Memory B cell (primary cell): Measurements from ENCODE around the gene LRMDA.
"Not testable (repeated sequence)": the region's sequence is repeated elsewhere in the genome, so short reads cannot be mapped to it uniquely, and the experiment has no call there.

Experiments used
- ATAC-seq: fragments of 150-1000 bp; cut with Tn5 transposase; 2 replicates; pipeline ENCODE4 v1.10.0; 2021; ENCODE audit warnings: low read depth, mild to moderate bottlenecking, moderate library complexity
- DNase-seq, 2 donors: peaks; one replicate each; pipeline ENCODE4 v3.0.0; 2022; ENCODE audit warnings: low spot score in 2 of 2
- H3K27ac Mint-ChIP-seq: one replicate; pipeline ENCODE4 v1.8.0; 2022; ENCODE audit warnings: mild to moderate bottlenecking, moderate library complexity, mixed read lengths
- H3K27me3 Mint-ChIP-seq: one replicate; pipeline ENCODE4 v1.8.0; 2022; ENCODE audit warnings: mixed read lengths
- H3K36me3 Mint-ChIP-seq: one replicate; pipeline ENCODE4 v1.8.0; 2022; ENCODE audit warnings: mild to moderate bottlenecking, mixed read lengths
- H3K4me1 Mint-ChIP-seq: one replicate; pipeline ENCODE4 v1.8.0; 2022; ENCODE audit warnings: mixed read lengths
- H3K4me3 Mint-ChIP-seq: one replicate; pipeline ENCODE4 v1.8.0; 2022; ENCODE audit warnings: mild to moderate bottlenecking, moderate library complexity, mixed read lengths
- H3K9me3 Mint-ChIP-seq: one replicate; pipeline ENCODE4 v1.8.0; 2022; ENCODE audit warnings: mixed read lengths

Gene LRMDA

DNA sequence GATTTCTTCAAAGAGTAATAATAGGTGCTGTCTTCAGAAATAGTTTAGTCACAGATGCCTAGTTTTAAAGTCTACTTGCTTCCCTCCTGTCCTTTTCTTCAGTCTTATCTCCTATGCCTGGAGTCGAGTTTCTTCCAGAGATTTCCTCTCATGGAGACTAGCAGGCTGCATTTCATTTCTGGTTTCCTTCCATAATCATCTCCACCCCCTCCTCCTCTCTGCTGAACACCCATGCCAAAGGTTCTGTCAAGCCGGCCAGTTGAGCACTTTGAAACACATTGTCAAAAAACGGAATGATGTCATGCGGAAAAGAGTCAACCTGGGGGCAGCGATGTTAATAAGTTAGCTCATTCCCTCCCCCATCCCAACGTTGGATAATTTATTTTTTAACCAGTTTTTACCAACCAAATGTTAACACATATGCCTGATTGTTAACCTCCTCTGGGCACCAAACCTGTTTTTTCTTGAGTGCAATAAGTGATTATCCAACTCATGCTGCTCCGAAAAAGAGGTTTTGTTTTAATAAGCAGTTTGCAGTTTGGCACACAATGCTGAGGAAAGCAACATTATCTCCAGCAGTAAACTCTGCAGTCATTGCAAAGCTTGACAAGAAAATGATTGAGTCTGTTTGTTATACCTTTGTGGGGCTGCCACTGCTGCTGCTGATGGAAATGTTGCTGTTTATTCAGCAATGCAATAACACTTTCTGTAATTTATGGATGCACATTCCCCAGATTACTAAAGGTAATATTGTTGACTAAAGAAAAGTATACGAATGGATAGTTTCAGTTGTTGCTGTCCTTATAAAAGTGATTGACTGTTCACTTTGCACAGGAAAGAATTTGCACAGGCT is 161.6 kb downstream of the LRMDA start:
- DNase-seq (no peak), ATAC-seq (no peak)
- H3K4me1 Mint-ChIP-seq: no peaks in the 10 kb centered on the region
- no peaks in the 10 kb centered on the region for H3K36me3 Mint-ChIP-seq
- H3K27me3 Mint-ChIP-seq: peaks cover 5% of the 10 kb centered on the region
- no peak overlapping the region for H3K27ac Mint-ChIP-seq
- H3K9me3 Mint-ChIP-seq: peaks cover under 1% of the 10 kb centered on the region
- H3K4me3 Mint-ChIP-seq: no peak overlapping the region

DNA sequence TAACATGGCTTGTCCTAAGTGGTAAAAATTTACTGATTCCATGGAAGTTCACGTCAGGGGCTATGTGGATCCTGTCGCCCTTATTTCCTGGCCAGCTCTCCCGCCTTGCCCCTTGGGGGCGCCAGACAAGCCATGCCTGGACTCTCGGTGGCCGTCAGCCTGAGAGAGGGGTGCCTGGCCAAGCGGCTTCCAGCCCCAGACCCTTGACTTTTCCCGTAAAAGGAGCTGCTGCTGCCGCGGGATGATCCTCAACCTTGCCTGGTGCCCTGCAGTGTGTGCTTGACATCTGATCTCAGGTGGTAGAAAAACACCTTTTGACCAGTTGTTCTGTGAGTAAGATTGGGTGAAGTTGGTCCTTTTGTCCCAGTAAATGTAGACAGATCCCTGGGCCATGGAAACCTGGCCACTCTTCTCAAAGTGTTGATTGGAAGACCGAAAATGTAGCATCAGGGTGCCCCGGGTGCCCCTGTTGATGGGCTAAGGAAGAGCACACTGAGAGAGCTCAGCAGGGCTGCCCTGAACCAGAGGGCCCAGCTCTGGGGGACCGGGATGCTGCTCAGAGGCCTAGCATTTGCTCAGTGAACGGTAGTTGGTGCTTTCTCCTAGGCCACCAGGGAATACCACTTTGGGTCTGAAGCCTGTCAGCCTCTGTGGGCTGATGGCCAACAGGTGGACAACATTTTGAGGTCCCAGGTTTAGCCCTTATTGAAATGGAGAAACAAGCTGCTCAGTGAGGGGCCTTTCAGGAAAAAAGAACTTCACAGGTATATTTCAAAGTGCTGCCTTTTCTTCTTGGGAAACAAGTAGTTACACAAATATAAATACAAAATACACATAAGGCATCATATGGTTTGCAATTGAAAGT is 162.5 kb downstream of the LRMDA start:
- Mint-ChIP-seq H3K9me3 (no peaks in the 10 kb centered on the region), H3K4me1 (no peaks in the 10 kb centered on the region), H3K36me3 (no peaks in the 10 kb centered on the region), H3K4me3 (no peak overlapping the region), H3K27me3 (peaks cover 5% of the 10 kb centered on the region), H3K27ac (no peak overlapping the region)
- ATAC-seq (no peak), DNase-seq (no peak)

DNA sequence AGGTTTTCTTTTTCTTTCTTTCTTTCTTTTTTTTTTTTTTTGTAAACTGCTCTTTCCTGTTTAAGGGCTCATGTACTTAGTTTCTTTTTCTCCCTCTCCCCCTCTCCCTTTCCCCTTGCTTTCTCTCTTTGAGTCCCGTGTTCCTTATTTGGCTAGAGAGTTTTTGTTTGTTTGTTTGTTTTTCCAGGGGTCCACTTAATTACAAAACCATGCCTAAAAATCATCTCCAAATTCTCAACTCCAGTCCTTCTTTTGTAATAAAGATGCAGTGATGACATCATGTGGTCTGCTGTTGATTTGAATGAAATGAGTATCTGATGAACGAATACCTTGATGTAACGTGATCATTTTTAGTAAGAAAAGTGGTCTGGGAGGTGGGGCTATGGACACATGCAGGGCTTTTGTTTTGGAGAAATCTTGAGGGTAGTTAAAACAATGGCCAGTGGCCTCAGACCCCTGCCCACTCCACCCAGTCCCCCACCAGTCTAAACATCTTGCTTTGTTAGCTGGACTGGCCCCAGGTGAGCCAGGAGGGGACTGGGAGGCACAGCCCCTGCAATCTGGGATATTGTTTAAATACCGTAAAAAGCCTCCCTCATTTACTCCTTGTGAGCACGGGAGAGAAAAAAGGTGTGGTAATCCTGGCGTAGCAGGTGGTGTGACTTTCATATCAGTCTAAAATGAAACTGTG is 165.7 kb downstream of the LRMDA start:
- Mint-ChIP-seq H3K4me3 (no peak overlapping the region), H3K27me3 (peaks cover 2% of the 10 kb centered on the region), H3K36me3 (no peaks in the 10 kb centered on the region), H3K9me3 (no peaks in the 10 kb centered on the region), H3K27ac (no peak overlapping the region), H3K4me1 (no peaks in the 10 kb centered on the region)
- ATAC-seq (no peak), DNase-seq (no peak)

DNA sequence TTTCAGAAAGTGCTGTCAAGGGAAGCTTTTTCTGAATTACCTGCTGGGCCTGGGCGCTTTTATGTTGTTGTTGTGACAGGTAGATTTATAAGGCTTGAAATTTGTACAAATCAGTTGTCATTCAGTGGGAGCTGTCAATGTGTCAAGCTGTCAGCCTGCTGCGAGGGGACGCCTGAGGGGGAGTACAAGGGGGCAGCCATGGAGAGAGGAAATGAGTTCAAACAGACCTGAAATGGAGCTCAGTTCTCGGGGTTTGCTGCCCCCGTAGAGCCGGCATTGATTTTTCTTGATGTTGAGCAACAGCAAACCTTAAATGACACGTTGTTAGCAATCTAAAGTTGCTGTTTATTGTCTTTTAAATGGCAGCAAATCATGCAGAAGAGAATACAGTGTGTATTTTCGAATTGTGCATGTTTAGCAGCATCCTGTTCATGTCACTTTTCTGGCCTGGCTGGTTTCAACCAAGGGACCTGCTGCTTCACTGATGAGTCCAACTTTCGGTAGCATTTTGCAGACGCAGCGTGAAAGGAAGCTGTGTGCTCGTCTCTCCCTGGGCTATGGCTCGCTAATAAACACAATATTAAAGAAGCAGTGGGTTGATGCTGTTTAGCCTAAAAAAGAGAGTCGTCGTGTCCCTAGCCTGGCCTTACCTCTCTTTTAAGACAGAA is 166.5 kb downstream of the LRMDA start:
- Mint-ChIP-seq H3K9me3 (no peaks in the 10 kb centered on the region), H3K27ac (no peak overlapping the region)
- no peak for ATAC-seq

DNA sequence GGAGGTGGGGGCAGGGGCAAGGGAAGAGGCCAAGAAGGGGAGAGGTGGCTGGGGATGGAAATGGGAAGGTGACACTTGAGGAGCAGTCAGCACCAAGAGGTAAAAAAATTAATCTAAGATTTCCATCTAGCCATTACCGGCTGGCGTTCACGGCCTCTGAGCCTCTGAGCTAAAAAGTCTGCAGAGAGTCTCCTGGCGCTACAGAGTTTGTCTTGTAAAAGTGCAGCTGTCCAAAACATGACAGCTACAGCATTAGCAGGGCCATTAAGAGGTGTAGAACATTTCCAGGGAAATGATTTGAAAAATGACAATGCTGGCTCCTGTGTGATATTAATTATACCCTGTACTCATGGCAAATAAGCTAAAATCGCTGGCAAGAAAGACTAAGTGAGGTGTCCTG is 167.6 kb downstream of the LRMDA start:
- Mint-ChIP-seq H3K27ac (no peak overlapping the region), H3K9me3 (no peaks in the 10 kb centered on the region), H3K27me3 (peaks cover 2% of the 10 kb centered on the region), H3K4me3 (no peak overlapping the region), H3K36me3 (no peaks in the 10 kb centered on the region), H3K4me1 (no peaks in the 10 kb centered on the region)
- ATAC-seq (no peak), DNase-seq (no peak)

More for the DNA sequence above, 166.5 kb downstream of the LRMDA start:
- no peak for DNase-seq
- Mint-ChIP-seq H3K36me3 (no peaks in the 10 kb centered on the region), H3K4me1 (no peaks in the 10 kb centered on the region), H3K4me3 (no peak overlapping the region), H3K27me3 (peaks cover 2% of the 10 kb centered on the region)

DNA sequence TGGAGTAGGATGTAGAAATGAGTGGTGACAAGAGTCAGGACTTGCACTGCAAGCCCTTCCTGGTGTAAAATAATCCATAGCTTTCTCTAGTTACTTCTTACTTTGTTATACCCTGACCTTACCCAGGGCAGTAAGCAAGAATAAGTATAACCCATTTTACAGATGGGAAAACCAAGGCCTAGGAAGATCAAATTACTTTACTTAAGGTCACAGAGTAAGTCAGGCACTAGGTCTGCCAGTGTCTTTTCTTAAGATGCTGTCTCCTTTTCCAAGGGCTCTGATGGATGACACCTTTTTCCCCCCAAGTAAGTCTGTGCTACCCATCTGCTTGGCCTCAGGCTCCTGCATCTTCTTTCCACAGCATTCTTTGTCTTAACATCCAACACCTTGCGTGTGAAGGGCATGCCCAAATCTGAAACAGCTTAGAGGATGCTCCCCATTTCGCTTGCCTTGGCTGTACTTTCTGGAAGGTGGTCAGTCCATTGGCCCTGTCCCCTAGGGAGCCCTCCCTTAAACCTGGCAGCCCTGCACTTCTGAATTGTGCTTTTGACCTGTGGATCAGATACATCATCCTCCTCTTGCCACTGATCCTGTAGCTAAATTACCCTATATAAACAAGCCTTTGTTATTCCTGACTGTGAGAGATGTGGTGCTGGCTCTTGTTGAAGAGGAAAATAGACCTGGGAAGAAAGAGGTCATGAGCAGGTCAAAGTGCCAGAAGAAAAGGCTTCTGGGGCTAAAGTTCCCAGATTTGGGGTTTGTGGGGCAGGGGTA is 168.6 kb downstream of the LRMDA start:
- ATAC-seq (no peak), DNase-seq (no peak)
- Mint-ChIP-seq H3K4me1 (no peaks in the 10 kb centered on the region), H3K9me3 (no peaks in the 10 kb centered on the region), H3K36me3 (no peaks in the 10 kb centered on the region), H3K27me3 (peaks cover 2% of the 10 kb centered on the region), H3K27ac (no peak overlapping the region), H3K4me3 (no peak overlapping the region)

DNA sequence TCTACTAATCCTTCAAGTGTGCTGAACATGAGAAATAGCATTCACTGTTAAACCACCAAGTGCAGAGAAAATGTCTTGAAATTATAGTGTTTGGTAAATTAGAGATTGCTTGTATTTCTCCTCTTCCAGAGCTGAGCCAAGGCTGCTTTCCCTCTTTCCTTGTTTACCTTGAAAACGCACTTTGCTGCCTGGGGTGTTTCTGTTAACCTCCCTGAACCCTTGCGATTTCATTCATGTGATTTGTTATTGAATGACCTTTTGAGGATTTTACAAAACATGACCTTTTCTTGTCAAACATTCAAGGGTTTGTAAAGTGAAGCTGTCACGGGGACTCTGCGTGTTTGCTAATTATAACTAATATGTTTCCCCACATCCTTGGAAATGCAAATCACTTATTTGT is 169.4 kb downstream of the LRMDA start:
- ATAC-seq (no peak), DNase-seq (no peak)
- H3K4me3 Mint-ChIP-seq: no peak overlapping the region
- no peaks in the 10 kb centered on the region for H3K4me1 Mint-ChIP-seq
- H3K36me3 Mint-ChIP-seq: no peaks in the 10 kb centered on the region
- peaks cover 2% of the 10 kb centered on the region for H3K27me3 Mint-ChIP-seq
- H3K27ac Mint-ChIP-seq: no peak overlapping the region
- H3K9me3 Mint-ChIP-seq: no peaks in the 10 kb centered on the region

DNA sequence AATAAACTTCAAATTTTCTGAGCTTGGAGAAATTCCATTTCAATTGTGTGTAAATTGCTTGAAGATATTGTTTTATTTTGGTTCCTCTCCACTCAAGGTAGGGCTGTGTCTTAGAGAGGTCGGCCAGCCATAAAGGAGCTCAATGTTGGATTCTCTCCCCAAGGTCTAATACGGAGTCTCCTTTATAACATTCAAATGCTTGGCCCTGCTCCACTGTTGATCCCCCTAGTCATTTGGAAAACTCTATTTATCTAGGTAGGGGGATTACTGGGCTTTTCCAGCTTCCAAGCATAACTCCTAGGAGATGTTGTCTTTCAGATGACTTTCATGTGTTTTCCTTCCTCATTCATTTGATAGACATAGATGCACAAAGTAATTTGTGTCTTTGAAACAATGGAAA is 170.9 kb downstream of the LRMDA start:
- H3K4me3 Mint-ChIP-seq: no peak overlapping the region
- no peaks in the 10 kb centered on the region for H3K4me1 Mint-ChIP-seq
- ATAC-seq: no peak

DNA sequence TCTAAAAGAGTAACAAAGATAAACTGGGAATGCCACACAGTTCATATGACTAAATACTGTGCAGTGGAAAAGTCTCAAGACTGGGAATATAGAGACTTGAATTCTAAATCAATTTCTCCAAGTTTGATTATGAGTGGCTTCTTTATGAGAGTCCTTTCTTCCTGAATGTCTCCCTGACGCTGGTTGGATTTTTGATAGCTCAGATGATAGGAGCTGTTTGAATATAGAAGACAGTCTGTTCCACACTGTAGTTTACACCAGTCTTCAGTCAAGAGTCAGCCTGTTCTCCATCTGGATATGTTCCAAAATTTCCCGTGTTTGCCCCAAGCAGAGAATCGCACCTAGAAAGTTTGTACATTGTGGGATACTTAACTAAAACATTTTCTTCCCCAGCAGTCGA is 173.7 kb downstream of the LRMDA start:
- Mint-ChIP-seq H3K4me1 (no peaks in the 10 kb centered on the region), H3K27ac (no peak overlapping the region), H3K9me3 (no peaks in the 10 kb centered on the region), H3K4me3 (no peak overlapping the region), H3K27me3 (peaks cover 2% of the 10 kb centered on the region), H3K36me3 (no peaks in the 10 kb centered on the region)
- ATAC-seq: no peak
- no peak for DNase-seq

More for the DNA sequence above, 170.9 kb downstream of the LRMDA start:
- Mint-ChIP-seq H3K36me3 (no peaks in the 10 kb centered on the region), H3K27me3 (peaks cover 2% of the 10 kb centered on the region), H3K9me3 (no peaks in the 10 kb centered on the region), H3K27ac (no peak overlapping the region)
- no peak for DNase-seq

DNA sequence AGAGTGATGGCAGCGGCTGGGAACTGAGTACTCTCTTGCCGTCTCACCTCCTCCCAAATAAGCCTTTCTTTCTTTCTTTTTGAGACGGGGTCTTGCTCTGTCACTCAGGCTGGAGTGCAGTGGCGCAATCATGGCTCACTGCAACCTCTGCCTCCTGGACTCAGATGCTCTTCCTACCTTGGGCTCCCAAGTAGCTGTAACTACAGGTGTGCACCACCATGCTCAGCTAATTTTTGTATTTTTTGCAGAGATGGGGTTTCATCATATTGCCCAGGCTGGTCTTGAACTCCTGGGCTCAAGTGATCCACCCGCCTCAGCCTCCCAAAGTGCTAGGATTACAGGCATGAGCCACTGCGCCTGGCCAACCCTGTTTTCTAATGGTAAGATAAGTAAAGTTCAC is 174.4 kb downstream of the LRMDA start:
- not testable (repeated sequence) for DNase-seq, H3K27me3 Mint-ChIP-seq, H3K9me3 Mint-ChIP-seq, H3K36me3 Mint-ChIP-seq, ATAC-seq, H3K27ac Mint-ChIP-seq, H3K4me3 Mint-ChIP-seq, H3K4me1 Mint-ChIP-seq

DNA sequence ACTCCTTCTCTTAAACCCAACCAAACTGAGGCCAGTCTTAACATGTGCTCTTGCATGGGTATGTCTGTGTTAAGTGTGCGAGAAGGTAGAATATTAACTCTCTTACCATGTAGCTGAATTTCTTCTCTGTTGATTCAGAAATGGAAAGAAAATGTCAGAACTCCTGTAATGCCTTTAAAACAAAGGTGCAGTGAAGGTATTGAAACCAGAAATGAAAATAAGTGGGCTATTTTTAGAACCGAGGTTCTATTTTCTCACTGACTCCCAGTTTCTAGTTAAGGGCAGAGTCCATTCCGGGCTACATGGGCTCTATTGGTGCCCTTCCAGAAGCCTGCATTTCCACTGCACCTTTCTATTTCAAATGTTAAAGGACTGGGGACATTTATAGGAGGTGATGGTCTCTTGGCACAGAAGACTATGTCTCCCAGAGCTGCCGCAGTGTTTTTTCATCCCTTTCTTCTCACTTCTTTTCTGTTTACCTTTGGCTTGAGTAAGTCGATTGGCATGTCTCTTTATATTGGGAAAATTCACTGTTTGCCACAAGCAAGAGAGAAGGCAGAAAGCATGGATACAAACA is 174.9 kb downstream of the LRMDA start:
- Mint-ChIP-seq H3K27ac (no peak overlapping the region), H3K4me1 (no peaks in the 10 kb centered on the region), H3K9me3 (no peaks in the 10 kb centered on the region), H3K4me3 (no peak overlapping the region), H3K36me3 (no peaks in the 10 kb centered on the region), H3K27me3 (peaks cover 2% of the 10 kb centered on the region)
- ATAC-seq: no peak
- no peak for DNase-seq

DNA sequence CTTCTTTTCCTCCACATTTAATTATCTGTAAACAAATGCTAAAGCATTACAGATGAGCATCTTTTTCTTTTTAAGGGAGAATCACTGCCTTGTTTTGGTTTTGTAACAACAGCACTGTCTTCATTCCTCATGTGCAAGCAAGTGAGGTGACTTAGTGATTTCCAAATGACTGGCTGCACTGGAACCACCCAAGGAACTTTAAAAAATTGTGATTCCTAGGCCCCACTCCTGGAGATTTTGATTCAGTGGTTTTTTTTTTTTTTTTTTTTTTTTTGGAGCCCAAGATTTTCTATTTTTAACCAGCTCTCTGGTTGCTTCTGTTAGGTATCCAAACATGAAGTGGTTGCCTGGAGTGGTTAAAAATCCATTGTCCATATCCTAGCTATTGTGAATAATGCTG is 176.2 kb downstream of the LRMDA start:
- ATAC-seq (no peak), DNase-seq (no peak)
- no peaks in the 10 kb centered on the region for H3K36me3 Mint-ChIP-seq
- no peaks in the 10 kb centered on the region for H3K9me3 Mint-ChIP-seq
- no peak overlapping the region for H3K4me3 Mint-ChIP-seq
- H3K27ac Mint-ChIP-seq: no peak overlapping the region
- no peaks in the 10 kb centered on the region for H3K4me1 Mint-ChIP-seq
- peaks cover 2% of the 10 kb centered on the region for H3K27me3 Mint-ChIP-seq

DNA sequence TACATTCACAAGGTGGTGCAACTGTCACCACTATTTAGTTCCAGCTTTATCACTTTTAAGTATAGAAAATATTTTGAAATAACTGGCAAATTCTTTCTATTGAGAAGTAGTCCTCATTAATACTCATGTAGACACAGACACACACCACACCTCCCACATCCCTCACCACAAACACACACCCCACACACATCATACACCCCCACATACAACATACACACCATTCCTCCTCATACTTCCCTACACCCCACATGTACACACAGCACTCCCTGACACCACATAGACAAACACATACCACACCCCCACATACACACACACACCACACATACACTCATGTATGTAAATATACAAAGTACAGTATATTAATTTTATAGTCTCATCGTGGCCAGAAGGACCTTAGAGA is 178.8 kb downstream of the LRMDA start:
- no peak for ATAC-seq
- no peaks in the 10 kb centered on the region for H3K36me3 Mint-ChIP-seq
- no peaks in the 10 kb centered on the region for H3K9me3 Mint-ChIP-seq
- H3K4me3 Mint-ChIP-seq: no peak overlapping the region
- DNase-seq: no peak
- no peak overlapping the region for H3K27ac Mint-ChIP-seq
- peaks cover 6% of the 10 kb centered on the region for H3K27me3 Mint-ChIP-seq
- no peaks in the 10 kb centered on the region for H3K4me1 Mint-ChIP-seq
